Measurements from ENCODE around the gene STX17. TPM values are rescaled to one million over a fixed set of nuclear protein-coding genes. Genes with fewer than 3 reads are reported as not detected.

Gene STX17
- total RNA-seq, 1 experiment from 2014 or later, result 11.5 TPM

GRCh38 chr9:99948482-99948881, 42.0 kb downstream of the STX17 start:
- Histone ChIP-seq H3K4me1 (ENCODE audit: control insufficient read depth, insufficient read depth, low read length) (no peaks in the 10 kb centered on the region), H3K36me3 (ENCODE audit: control insufficient read depth, insufficient read depth, low read length) (no peaks in the 10 kb centered on the region), H3K4me3 (ENCODE audit: low read depth in 2 of 2, low read length in 2 of 2) (no peak overlapping the region), H3K27ac (ENCODE audit: low read length) (no peak overlapping the region), H3K27me3 (ENCODE audit: control insufficient read depth, insufficient read depth, low read length) (no peaks in the 10 kb centered on the region), H3K9me3 (ENCODE audit: control insufficient read depth, insufficient read depth, low read depth, low read length) (no peaks in the 10 kb centered on the region)
- in situ Hi-C loops (cut with HindIII; ENCODE audit: low pct_unique_long_range_greater_than_20kb, low sequenced_read_pairs) (no loop called here), intact Hi-C loops (cut with micrococcal nuclease; ENCODE audit: unreplicated experiment) (no loop called here)
- no TSS peak for BruUV-seq (replicated peaks)
- ChIA-PET POLR2A (no interaction called here), CTCF (interaction anchor here (0.7 kb wide), 1 partner anchor 55 kb away, joined by 3 read pairs; no protein-coding TSS in a partner anchor)
- TF ChIP-seq REST (IDR thresholded peaks at IDR 0.05; ENCODE audit: insufficient read depth in 1 of 2, low read depth in 2 of 2, low read length in 1 of 2) (no peak), SIN3A (IDR thresholded peaks at IDR 0.05; ENCODE audit: borderline replicate concordance, insufficient read depth, low read depth, low read length) (no peak), POLR2AphosphoS5 (IDR thresholded peaks at IDR 0.05; ENCODE audit: low read depth, low read length) (no peak), TCF7L2 (IDR thresholded peaks at IDR 0.05; ENCODE audit: low read depth, low read length) (no peak)
- TF ChIP-seq, protein P1, sequence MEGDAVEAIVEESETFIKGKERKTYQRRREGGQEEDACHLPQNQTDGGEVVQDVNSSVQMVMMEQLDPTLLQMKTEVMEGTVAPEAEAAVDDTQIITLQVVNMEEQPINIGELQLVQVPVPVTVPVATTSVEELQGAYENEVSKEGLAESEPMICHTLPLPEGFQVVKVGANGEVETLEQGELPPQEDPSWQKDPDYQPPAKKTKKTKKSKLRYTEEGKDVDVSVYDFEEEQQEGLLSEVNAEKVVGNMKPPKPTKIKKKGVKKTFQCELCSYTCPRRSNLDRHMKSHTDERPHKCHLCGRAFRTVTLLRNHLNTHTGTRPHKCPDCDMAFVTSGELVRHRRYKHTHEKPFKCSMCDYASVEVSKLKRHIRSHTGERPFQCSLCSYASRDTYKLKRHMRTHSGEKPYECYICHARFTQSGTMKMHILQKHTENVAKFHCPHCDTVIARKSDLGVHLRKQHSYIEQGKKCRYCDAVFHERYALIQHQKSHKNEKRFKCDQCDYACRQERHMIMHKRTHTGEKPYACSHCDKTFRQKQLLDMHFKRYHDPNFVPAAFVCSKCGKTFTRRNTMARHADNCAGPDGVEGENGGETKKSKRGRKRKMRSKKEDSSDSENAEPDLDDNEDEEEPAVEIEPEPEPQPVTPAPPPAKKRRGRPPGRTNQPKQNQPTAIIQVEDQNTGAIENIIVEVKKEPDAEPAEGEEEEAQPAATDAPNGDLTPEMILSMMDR (IDR thresholded peaks at IDR 0.05), result no peak
- ATAC-seq (no peak), DNase-seq (ENCODE audit: low read depth, low spot score) (no peak)

GRCh38 chr9:99948896-99949295, 42.4 kb downstream of the STX17 start:
- Histone ChIP-seq H3K4me3 (ENCODE audit: low read depth in 2 of 2, low read length in 2 of 2) (no peak overlapping the region), H3K27me3 (ENCODE audit: control insufficient read depth, insufficient read depth, low read length) (no peaks in the 10 kb centered on the region), H3K4me1 (ENCODE audit: control insufficient read depth, insufficient read depth, low read length) (no peaks in the 10 kb centered on the region), H3K36me3 (ENCODE audit: control insufficient read depth, insufficient read depth, low read length) (no peaks in the 10 kb centered on the region), H3K9me3 (ENCODE audit: control insufficient read depth, insufficient read depth, low read depth, low read length) (no peaks in the 10 kb centered on the region), H3K27ac (ENCODE audit: low read length) (no peak overlapping the region)
- TF ChIP-seq SIN3A (IDR thresholded peaks at IDR 0.05; ENCODE audit: borderline replicate concordance, insufficient read depth, low read depth, low read length), result no peak
- no peak for TF ChIP-seq POLR2AphosphoS5 (IDR thresholded peaks at IDR 0.05; ENCODE audit: low read depth, low read length)
- TF ChIP-seq TCF7L2 (IDR thresholded peaks at IDR 0.05; ENCODE audit: low read depth, low read length), result no peak
- TF ChIP-seq, protein P1 (IDR thresholded peaks at IDR 0.05), result no peak
- TF ChIP-seq REST (IDR thresholded peaks at IDR 0.05; ENCODE audit: insufficient read depth in 1 of 2, low read depth in 2 of 2, low read length in 1 of 2), result no peak
- DNase-seq (ENCODE audit: low read depth, low spot score) (no peak), ATAC-seq (no peak)
- in situ Hi-C loops (cut with HindIII; ENCODE audit: low pct_unique_long_range_greater_than_20kb, low sequenced_read_pairs) (no loop called here), intact Hi-C loops (cut with micrococcal nuclease; ENCODE audit: unreplicated experiment) (no loop called here)
- no TSS peak for BruUV-seq (replicated peaks)
- ChIA-PET CTCF (no interaction called here), POLR2A (no interaction called here)
